ENCODE results near the gene KLK3.

Gene KLK3

GRCh38 chr19:50829801-50830200 is 24.9 kb upstream of the KLK3 start:
- Histone ChIP-seq H3K9me2 (replicated peaks; ENCODE audit: insufficient read depth, low read length) (no peaks in the 10 kb centered on the region), H3K79me2 (ENCODE audit: insufficient read depth, low read length) (no peaks in the 10 kb centered on the region), H3K9me3 (ENCODE audit: insufficient read depth, low read length) (no peaks in the 10 kb centered on the region), H3K27me3 (ENCODE audit: low read length) (no peaks in the 10 kb centered on the region), H3K4me2 (ENCODE audit: low read depth, low read length, poor library complexity, severe bottlenecking) (no peak overlapping the region), H3K9ac (ENCODE audit: low read length) (no peak overlapping the region), H2AFZ (ENCODE audit: low read depth, low read length, severe bottlenecking) (no peak overlapping the region), H3K27ac (ENCODE audit: low read depth, low read length) (no peak overlapping the region), H3K36me3 (ENCODE audit: low read length) (no peaks in the 10 kb centered on the region), H3K4me3 (ENCODE audit: insufficient read depth, low read length, poor library complexity, severe bottlenecking) (no peak overlapping the region), H3F3A (ENCODE audit: insufficient read depth) (no peaks in the 10 kb centered on the region), H4K20me1 (ENCODE audit: low read depth, low read length) (no peaks in the 10 kb centered on the region)
- TF ChIP-seq CTCF (IDR thresholded peaks at IDR 0.05; ENCODE audit: insufficient read depth, low read length, poor library complexity, severe bottlenecking): no peak
- no peak for TF ChIP-seq EZH2phosphoT487 (conservative IDR thresholded peaks at IDR 0.05; ENCODE audit: low read length)

DNA sequence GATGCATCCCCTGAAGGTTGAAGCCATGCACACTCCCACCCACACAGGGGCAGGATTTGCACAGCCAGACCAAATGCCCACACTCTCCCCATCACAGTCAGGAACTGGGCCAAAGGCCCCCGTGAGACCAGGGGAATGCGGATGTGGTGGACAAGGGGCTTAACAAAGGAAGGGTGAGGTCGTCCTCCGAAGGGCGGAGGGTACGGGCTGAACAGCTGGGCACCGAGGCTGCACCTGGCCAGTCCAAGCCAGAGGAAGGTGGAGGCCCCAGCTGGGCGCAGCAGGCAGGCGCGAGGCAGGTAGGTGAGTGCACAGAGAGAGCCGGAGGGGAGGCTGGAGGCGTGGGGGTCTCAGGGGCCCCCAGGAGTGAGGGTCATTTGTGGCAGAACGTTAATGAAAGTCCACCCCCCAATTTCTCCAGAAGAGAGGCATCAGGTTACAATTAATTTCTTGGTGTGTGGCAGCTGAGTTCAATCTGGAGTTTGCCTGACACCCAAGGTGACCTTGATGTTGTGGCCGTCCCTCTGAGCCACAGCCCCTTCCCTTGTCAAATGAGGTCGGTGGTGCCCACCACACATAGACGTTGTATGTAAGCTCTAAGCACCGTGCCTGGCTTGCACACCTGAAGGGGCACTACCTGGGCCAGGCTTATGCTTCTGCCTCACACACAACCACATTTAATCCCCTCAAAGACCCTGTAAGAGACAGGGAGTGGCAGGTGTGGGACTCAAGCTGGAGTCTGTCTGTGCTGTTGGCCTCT is 24.3 kb upstream of the KLK3 start:
- no peak overlapping the region for H3K4me3 ChIP-seq (ENCODE audit: insufficient read depth, low read length, poor library complexity, severe bottlenecking)
- H3K79me2 ChIP-seq (ENCODE audit: insufficient read depth, low read length): no peaks in the 10 kb centered on the region
- no peaks in the 10 kb centered on the region for H3K36me3 ChIP-seq (ENCODE audit: low read length)
- H3K9me2 ChIP-seq (replicated peaks; ENCODE audit: insufficient read depth, low read length): no peaks in the 10 kb centered on the region
- no peak overlapping the region for H2AFZ ChIP-seq (ENCODE audit: low read depth, low read length, severe bottlenecking)
- H3K27ac ChIP-seq (ENCODE audit: low read depth, low read length): no peak overlapping the region
- H3K4me2 ChIP-seq (ENCODE audit: low read depth, low read length, poor library complexity, severe bottlenecking): no peak overlapping the region
- H3K9ac ChIP-seq (ENCODE audit: low read length): no peak overlapping the region
- no peaks in the 10 kb centered on the region for H3F3A ChIP-seq (ENCODE audit: insufficient read depth)
- H3K9me3 ChIP-seq (ENCODE audit: insufficient read depth, low read length): no peaks in the 10 kb centered on the region
- no peaks in the 10 kb centered on the region for H3K27me3 ChIP-seq (ENCODE audit: low read length)
- TF ChIP-seq EZH2phosphoT487 (conservative IDR thresholded peaks at IDR 0.05; ENCODE audit: low read length) (no peak), CTCF (IDR thresholded peaks at IDR 0.05; ENCODE audit: insufficient read depth, low read length, poor library complexity, severe bottlenecking) (no peak)
- no peaks in the 10 kb centered on the region for H4K20me1 ChIP-seq (ENCODE audit: low read depth, low read length)

GRCh38 chr19:50831026-50831396 is 23.7 kb upstream of the KLK3 start:
- Histone ChIP-seq H3K4me2 (ENCODE audit: low read depth, low read length, poor library complexity, severe bottlenecking) (no peak overlapping the region), H3K36me3 (ENCODE audit: low read length) (no peaks in the 10 kb centered on the region), H3K9ac (ENCODE audit: low read length) (no peak overlapping the region), H3K9me2 (replicated peaks; ENCODE audit: insufficient read depth, low read length) (no peaks in the 10 kb centered on the region), H3F3A (ENCODE audit: insufficient read depth) (no peaks in the 10 kb centered on the region), H3K27me3 (ENCODE audit: low read length) (no peaks in the 10 kb centered on the region), H3K27ac (ENCODE audit: low read depth, low read length) (no peak overlapping the region), H3K79me2 (ENCODE audit: insufficient read depth, low read length) (no peaks in the 10 kb centered on the region), H2AFZ (ENCODE audit: low read depth, low read length, severe bottlenecking) (no peak overlapping the region), H3K4me3 (ENCODE audit: insufficient read depth, low read length, poor library complexity, severe bottlenecking) (no peak overlapping the region), H3K9me3 (ENCODE audit: insufficient read depth, low read length) (no peaks in the 10 kb centered on the region), H4K20me1 (ENCODE audit: low read depth, low read length) (no peaks in the 10 kb centered on the region)
- no peak for TF ChIP-seq CTCF (IDR thresholded peaks at IDR 0.05; ENCODE audit: insufficient read depth, low read length, poor library complexity, severe bottlenecking)
- no peak for TF ChIP-seq EZH2phosphoT487 (conservative IDR thresholded peaks at IDR 0.05; ENCODE audit: low read length)
